H9 (cell line): ENCODE data around the gene ZBTB20. TPM values are rescaled to one million over a fixed set of nuclear protein-coding genes. Genes with fewer than 3 reads are reported as not detected.

Source experiments
- DNase-seq: peaks from one replicate; pipeline ENCODE4 v3.0.0-alpha.2; 2017
- H2AFZ ChIP-seq: one replicate; pipeline ENCODE4 v1.6.1; 2013; ENCODE audit warnings: mild to moderate bottlenecking, low read length, control low read depth, moderate library complexity
- H2AK5ac ChIP-seq: 2 replicates; pipeline ENCODE4 v1.6.1; 2013; ENCODE audit warnings: low read length, control low read depth, mixed read lengths; ENCODE audit not compliant: insufficient read length
- H2BK120ac ChIP-seq: one replicate; pipeline ENCODE4 v1.6.1; 2013; ENCODE audit warnings: low read depth, mild to moderate bottlenecking, low read length, control low read depth, inconsistent platforms; ENCODE audit not compliant: poor library complexity, severe bottlenecking
- H2BK12ac ChIP-seq: 2 replicates; pipeline ENCODE4 v1.6.1; 2013; ENCODE audit warnings: low read length, control low read depth, mixed read lengths, low read depth; ENCODE audit not compliant: insufficient read length
- H2BK15ac ChIP-seq: 2 replicates; pipeline ENCODE4 v1.6.1; 2013; ENCODE audit warnings: low read depth, low read length, control low read depth
- H2BK20ac ChIP-seq: one replicate; pipeline ENCODE4 v1.6.1; 2013; ENCODE audit warnings: low read depth, mild to moderate bottlenecking, low read length, control low read depth, inconsistent platforms; ENCODE audit not compliant: poor library complexity, severe bottlenecking
- H2BK5ac ChIP-seq: 2 replicates; pipeline ENCODE4 v1.6.1; 2013; ENCODE audit warnings: low read length, control low read depth, mixed read lengths; ENCODE audit not compliant: insufficient read length
- H3K14ac ChIP-seq: 2 replicates; pipeline ENCODE4 v1.6.1; 2013; ENCODE audit warnings: low read length, control low read depth; ENCODE audit not compliant: insufficient read depth
- H3K18ac ChIP-seq: 2 replicates; pipeline ENCODE4 v1.6.1; 2013; ENCODE audit warnings: low read depth, mild to moderate bottlenecking, mixed read lengths, low read length, control low read depth; ENCODE audit not compliant: insufficient read length
- H3K23ac ChIP-seq: 2 replicates; pipeline ENCODE4 v1.6.1; 2013; ENCODE audit warnings: low read length, control low read depth, mixed read lengths, low read depth; ENCODE audit not compliant: insufficient read length
- H3K23me2 ChIP-seq: 2 replicates; pipeline ENCODE4 v1.6.1; 2013; ENCODE audit warnings: low read depth, mild to moderate bottlenecking, mixed read lengths, low read length, control low read depth; ENCODE audit not compliant: insufficient read length, poor library complexity, severe bottlenecking
- H3K27ac ChIP-seq: 2 replicates; pipeline ENCODE4 v1.5.1; 2013; ENCODE audit warnings: low read length, control low read depth, mixed read lengths, low read depth; ENCODE audit not compliant: insufficient read length
- H3K27me3 ChIP-seq: 2 replicates; pipeline ENCODE4 v1.6.1; 2013; ENCODE audit warnings: low read length, control low read depth, inconsistent platforms; ENCODE audit not compliant: insufficient read depth
- H3K4ac ChIP-seq: 2 replicates; pipeline ENCODE4 v1.6.1; 2013; ENCODE audit warnings: low read depth, mild to moderate bottlenecking, control low read depth, inconsistent platforms, low read length, moderate library complexity
- H3K4me1 ChIP-seq: 2 replicates; pipeline ENCODE4 v1.6.1; 2013; ENCODE audit warnings: low read length, control low read depth, inconsistent platforms; ENCODE audit not compliant: insufficient read depth
- H3K4me2 ChIP-seq: 2 replicates; pipeline ENCODE4 v1.6.1; 2013; ENCODE audit warnings: low read length, control low read depth, mixed read lengths; ENCODE audit not compliant: insufficient read length, insufficient read depth
- H3K56ac ChIP-seq: 2 replicates; pipeline ENCODE4 v1.6.1; 2013; ENCODE audit warnings: low read depth, mild to moderate bottlenecking, mixed read lengths, low read length, control low read depth; ENCODE audit not compliant: insufficient read length
- H3K79me1 ChIP-seq: 2 replicates; pipeline ENCODE4 v1.6.1; 2013; ENCODE audit warnings: low read depth, mild to moderate bottlenecking, moderate library complexity, low read length, control low read depth, inconsistent platforms; ENCODE audit not compliant: insufficient read depth, poor library complexity, severe bottlenecking
- H3K79me2 ChIP-seq: 2 replicates; pipeline ENCODE4 v1.6.1; 2013; ENCODE audit warnings: low read length, control low read depth, inconsistent platforms; ENCODE audit not compliant: insufficient read depth
- H3K9ac ChIP-seq: 2 replicates; pipeline ENCODE4 v1.6.1; 2013; ENCODE audit warnings: low read length, control low read depth, mixed read lengths; ENCODE audit not compliant: insufficient read length; ENCODE audit errors: extremely low read depth
- H3K9me3 ChIP-seq: one replicate; pipeline ENCODE4 v1.6.1; 2013; ENCODE audit warnings: low read depth, low read length, inconsistent platforms; ENCODE audit not compliant: control insufficient read depth
- H3T11ph ChIP-seq: one replicate; pipeline ENCODE4 v1.6.1; 2013; ENCODE audit warnings: mild to moderate bottlenecking, low read length, control low read depth, inconsistent platforms
- H4K20me1 ChIP-seq: one replicate; pipeline ENCODE4 v1.6.1; 2013; ENCODE audit not compliant: control insufficient read depth, insufficient read length, insufficient read depth
- H4K5ac ChIP-seq: 2 replicates; pipeline ENCODE4 v1.6.1; 2013; ENCODE audit warnings: low read depth, mild to moderate bottlenecking, mixed read lengths, low read length, control low read depth; ENCODE audit not compliant: insufficient read length
- H4K8ac ChIP-seq: replicated peaks from 2 replicates; pipeline ENCODE4 v1.6.1; 2013; ENCODE audit warnings: low read length, control low read depth, mixed read lengths, low read depth; ENCODE audit not compliant: insufficient read length
- H4K91ac ChIP-seq: 2 replicates; pipeline ENCODE4 v1.6.1; 2013; ENCODE audit warnings: low read depth, mild to moderate bottlenecking, moderate library complexity, mixed read lengths, low read length, control low read depth; ENCODE audit not compliant: insufficient read length
- H3K27ac Mint-ChIP-seq, 3 experiments: 2 replicates in 2 of 3; 3 replicates in 1 of 3; pipeline ENCODE4 v1.8.0; 2020 to 2021; ENCODE audit warnings: mixed read lengths in 3 of 3, mild to moderate bottlenecking in 1 of 3, moderate library complexity in 1 of 3
- H3K27me3 Mint-ChIP-seq: 2 replicates; pipeline ENCODE4 v1.8.0; 2021; ENCODE audit warnings: low read depth, mild to moderate bottlenecking, moderate library complexity, mixed read lengths
- H3K36me3 Mint-ChIP-seq, 3 experiments: 2 replicates in 2 of 3; 3 replicates in 1 of 3; pipeline ENCODE4 v1.8.0; 2020 to 2021; ENCODE audit warnings: low read depth in 3 of 3, mixed read lengths in 3 of 3; ENCODE audit not compliant: insufficient read depth in 1 of 3
- H3K4me1 Mint-ChIP-seq, 2 experiments: 2 replicates each; pipeline ENCODE4 v1.8.0; 2020; ENCODE audit warnings: mixed read lengths in 2 of 2
- H3K4me3 Mint-ChIP-seq, 2 experiments: 2 replicates in 1 of 2; 3 replicates in 1 of 2; pipeline ENCODE4 v1.8.0; 2020 to 2021; ENCODE audit warnings: mild to moderate bottlenecking in 2 of 2, mixed read lengths in 2 of 2, moderate library complexity in 1 of 2
- H3K9me3 Mint-ChIP-seq, 2 experiments: 2 replicates in 1 of 2; 3 replicates in 1 of 2; pipeline ENCODE4 v1.8.0; 2020; ENCODE audit warnings: mild to moderate bottlenecking in 2 of 2, mixed read lengths in 2 of 2, moderate library complexity in 1 of 2
- WGBS: extraction: QIAGEN DNeasy Blood & Tissue Kit; methylation state at CpG from one replicate; pipeline ENCODE4 v1.1.7; 2013; ENCODE audit warnings: missing lambda C conversion rate, low lambda C conversion rate, mixed read lengths; ENCODE audit not compliant: insufficient read length; ENCODE audit errors: extremely low coverage; 5-methylcytosine and 5-hydroxymethylcytosine counted together
- total RNA-seq: library from RNA; stranded (reverse); gene quantifications from 2 replicates; pipeline ENCODE4 v1.2.1, GENCODE V29; 2021
- TF ChIP-seq, protein P1 (sequence below): fragments of 200-600 bp; sonication (generic); conservative IDR thresholded peaks from 3 replicates; pipeline ENCODE4 v1.8.0; 2021; ENCODE audit warnings: antibody characterized with exemption, mild to moderate bottlenecking

The ZBTB20 gene
- total RNA-seq, 1 experiment from 2014 or later: 0.70 TPM

DNA sequence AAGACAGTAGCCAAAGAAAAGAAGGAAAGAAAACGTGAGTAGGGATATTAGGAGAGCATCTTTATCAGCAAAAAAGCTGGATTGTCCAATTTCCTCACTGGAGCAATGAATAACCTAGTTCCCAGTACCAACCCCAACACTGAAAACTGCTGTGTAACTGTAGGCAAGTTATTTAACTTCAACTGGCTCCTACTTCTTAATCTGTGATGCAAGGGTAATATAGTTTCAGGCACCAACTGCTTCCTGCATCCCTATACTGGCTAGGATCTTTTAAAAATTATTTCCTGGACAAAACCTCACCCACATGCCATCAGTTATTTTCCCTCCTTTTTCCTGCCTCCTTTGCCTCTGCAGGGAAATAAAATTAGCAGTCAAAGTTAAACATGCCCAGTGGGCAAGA, 59.6 kb downstream of the ZBTB20 start:
- Mint-ChIP-seq H3K27me3 (no peaks in the 10 kb centered on the region), H3K27ac (no peak overlapping the region; a peak in 1 of 7 replicates), H3K4me1 (peaks cover 13 to 15% of the 10 kb centered on the region in 2 experiments; a peak in 3 of 4 replicates), H3K4me3 (no peak overlapping the region), H3K9me3 (no peaks in the 10 kb centered on the region), H3K36me3 (no peaks in the 10 kb centered on the region)
- Histone ChIP-seq H2BK120ac (no peak overlapping the region), H3K4me1 (no peaks in the 10 kb centered on the region; the same call in 1 of the 2 replicates), H3T11ph (no peak overlapping the region), H3K9ac (no peak overlapping the region), H2BK15ac (no peak overlapping the region), H3K27me3 (no peaks in the 10 kb centered on the region), H3K23ac (no peak overlapping the region), H3K27ac (no peak overlapping the region), H3K56ac (no peak overlapping the region), H2AK5ac (no peak overlapping the region), H4K8ac (no peak overlapping the region), H2BK5ac (no peak overlapping the region), H2BK20ac (no peak overlapping the region), H3K23me2 (no peaks in the 10 kb centered on the region), H3K79me1 (no peaks in the 10 kb centered on the region), H3K9me3 (no peaks in the 10 kb centered on the region), H4K20me1 (no peaks in the 10 kb centered on the region), H4K91ac (no peak overlapping the region), H2BK12ac (no peak overlapping the region), H3K4ac (no peak overlapping the region), H3K4me2 (no peak overlapping the region), H4K5ac (no peak overlapping the region), H3K79me2 (no peaks in the 10 kb centered on the region), H2AFZ (no peak overlapping the region), H3K18ac (no peak overlapping the region), H3K14ac (no peak overlapping the region)
- TF ChIP-seq, protein P1, sequence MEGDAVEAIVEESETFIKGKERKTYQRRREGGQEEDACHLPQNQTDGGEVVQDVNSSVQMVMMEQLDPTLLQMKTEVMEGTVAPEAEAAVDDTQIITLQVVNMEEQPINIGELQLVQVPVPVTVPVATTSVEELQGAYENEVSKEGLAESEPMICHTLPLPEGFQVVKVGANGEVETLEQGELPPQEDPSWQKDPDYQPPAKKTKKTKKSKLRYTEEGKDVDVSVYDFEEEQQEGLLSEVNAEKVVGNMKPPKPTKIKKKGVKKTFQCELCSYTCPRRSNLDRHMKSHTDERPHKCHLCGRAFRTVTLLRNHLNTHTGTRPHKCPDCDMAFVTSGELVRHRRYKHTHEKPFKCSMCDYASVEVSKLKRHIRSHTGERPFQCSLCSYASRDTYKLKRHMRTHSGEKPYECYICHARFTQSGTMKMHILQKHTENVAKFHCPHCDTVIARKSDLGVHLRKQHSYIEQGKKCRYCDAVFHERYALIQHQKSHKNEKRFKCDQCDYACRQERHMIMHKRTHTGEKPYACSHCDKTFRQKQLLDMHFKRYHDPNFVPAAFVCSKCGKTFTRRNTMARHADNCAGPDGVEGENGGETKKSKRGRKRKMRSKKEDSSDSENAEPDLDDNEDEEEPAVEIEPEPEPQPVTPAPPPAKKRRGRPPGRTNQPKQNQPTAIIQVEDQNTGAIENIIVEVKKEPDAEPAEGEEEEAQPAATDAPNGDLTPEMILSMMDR: no peak
- DNase-seq: no peak
- WGBS: no CpG with 5 or more reads among the region's 1 CpG
